Mesendoderm (in vitro differentiated cells): Measurements from ENCODE around the gene FLT3.
A peak's percentile ranks its signal among the peaks of the same experiment; 100 is the strongest.

Source experiments
- DNase-seq: peaks from one replicate; pipeline ENCODE4 v3.0.0; 2013
- H2AK5ac ChIP-seq: 2 replicates; pipeline ENCODE4 v1.6.1; 2013; ENCODE audit warnings: low read length, inconsistent platforms
- H2BK120ac ChIP-seq: 2 replicates; pipeline ENCODE4 v1.6.1; 2013; ENCODE audit warnings: low read depth, mild to moderate bottlenecking, low read length, moderate library complexity, mixed read lengths
- H2BK15ac ChIP-seq: replicated peaks from 2 replicates; pipeline ENCODE4 v1.6.1; 2013; ENCODE audit warnings: low read depth, mild to moderate bottlenecking, moderate library complexity
- H2BK5ac ChIP-seq: 2 replicates; pipeline ENCODE4 v1.6.1; 2013; ENCODE audit warnings: low read length, inconsistent platforms
- H3K18ac ChIP-seq: 2 replicates; pipeline ENCODE4 v1.6.1; 2013; ENCODE audit warnings: mild to moderate bottlenecking, low read length, mixed read lengths
- H3K23ac ChIP-seq: one replicate; pipeline ENCODE4 v1.6.1; 2013; ENCODE audit warnings: low read length
- H3K27ac ChIP-seq: 2 replicates; pipeline ENCODE4 v1.5.1; 2013; ENCODE audit warnings: low read depth, mild to moderate bottlenecking, inconsistent platforms, low read length, moderate library complexity
- H3K27me3 ChIP-seq: 2 replicates; pipeline ENCODE4 v1.6.1; 2013; ENCODE audit warnings: low read length, control low read depth, mild to moderate bottlenecking, inconsistent platforms; ENCODE audit not compliant: insufficient read depth, poor library complexity
- H3K36me3 ChIP-seq: 2 replicates; pipeline ENCODE4 v1.6.1; 2013; ENCODE audit warnings: low read length, inconsistent platforms; ENCODE audit not compliant: control insufficient read depth, insufficient read depth
- H3K4ac ChIP-seq: one replicate; pipeline ENCODE4 v1.6.1; 2013; ENCODE audit warnings: low read depth, mild to moderate bottlenecking, low read length, moderate library complexity
- H3K4me1 ChIP-seq: 2 replicates; pipeline ENCODE4 v1.6.1; 2013; ENCODE audit warnings: low read depth, low read length, inconsistent platforms; ENCODE audit not compliant: control insufficient read depth
- H3K4me2 ChIP-seq: 2 replicates; pipeline ENCODE4 v1.6.1; 2013; ENCODE audit warnings: low read length
- H3K4me3 ChIP-seq: 2 replicates; pipeline ENCODE4 v1.5.1; 2013; ENCODE audit warnings: mild to moderate bottlenecking, low read length
- H3K56ac ChIP-seq: one replicate; pipeline ENCODE4 v1.6.1; 2013; ENCODE audit warnings: low read length
- H3K79me1 ChIP-seq: 2 replicates; pipeline ENCODE4 v1.6.1; 2013; ENCODE audit warnings: low read length, inconsistent platforms
- H3K79me2 ChIP-seq: 2 replicates; pipeline ENCODE4 v1.6.1; 2013; ENCODE audit warnings: mild to moderate bottlenecking, low read length; ENCODE audit not compliant: control insufficient read depth, insufficient read depth
- H3K9ac ChIP-seq: 2 replicates; pipeline ENCODE4 v1.6.1; 2013; ENCODE audit warnings: low read length, inconsistent platforms
- H4K5ac ChIP-seq: one replicate; pipeline ENCODE4 v1.6.1; 2013; ENCODE audit warnings: low read length
- H4K8ac ChIP-seq: one replicate; pipeline ENCODE4 v1.6.1; 2013; ENCODE audit warnings: low read depth, mild to moderate bottlenecking, control low read depth, low read length, moderate library complexity
- WGBS: extraction: QIAGEN DNeasy Blood & Tissue Kit; methylation state at CpG from one replicate; pipeline ENCODE4 v1.1.7; 2013; ENCODE audit warnings: low lambda C conversion rate, missing lambda C conversion rate; ENCODE audit not compliant: insufficient coverage; ENCODE audit errors: extremely low coverage; 5-methylcytosine and 5-hydroxymethylcytosine counted together

Gene FLT3

GRCh38 chr13:28022848-28023518 is 77.4 kb downstream of the FLT3 start:
- Histone ChIP-seq H2BK5ac (no peak overlapping the region), H3K4me1 (peaks cover 6% of the 10 kb centered on the region), H3K4ac (no peak overlapping the region), H4K5ac (no peak overlapping the region), H3K27ac (no peak overlapping the region), H3K79me1 (no peaks in the 10 kb centered on the region), H3K79me2 (no peaks in the 10 kb centered on the region), H3K4me2 (no peak overlapping the region), H2BK120ac (no peak overlapping the region), H3K27me3 (no peaks in the 10 kb centered on the region), H2BK15ac (no peak overlapping the region), H3K18ac (no peak overlapping the region), H3K36me3 (no peaks in the 10 kb centered on the region), H3K56ac (peak overlapping the region; percentile 81), H3K9ac (no peak overlapping the region), H3K23ac (no peak overlapping the region), H3K4me3 (no peak overlapping the region), H4K8ac (no peak overlapping the region), H2AK5ac (no peak overlapping the region)
- DNase-seq: peak; percentile 64
- no CpG with 5 or more reads among the region's 9 CpGs for WGBS

GRCh38 chr13:28014301-28014700 is 86.1 kb downstream of the FLT3 start:
- Histone ChIP-seq H2BK120ac (no peak overlapping the region), H3K23ac (no peak overlapping the region), H3K27me3 (no peaks in the 10 kb centered on the region), H3K56ac (no peak overlapping the region), H3K4me3 (no peak overlapping the region), H3K9ac (no peak overlapping the region), H3K18ac (no peak overlapping the region), H3K4me1 (no peaks in the 10 kb centered on the region), H3K27ac (no peak overlapping the region), H3K4me2 (no peak overlapping the region), H2AK5ac (no peak overlapping the region), H4K8ac (no peak overlapping the region), H4K5ac (no peak overlapping the region), H3K36me3 (no peaks in the 10 kb centered on the region), H3K79me1 (no peaks in the 10 kb centered on the region), H2BK5ac (no peak overlapping the region), H2BK15ac (no peak overlapping the region), H3K4ac (no peak overlapping the region), H3K79me2 (no peaks in the 10 kb centered on the region)
- DNase-seq: no peak
- WGBS: no CpG with 5 or more reads among the region's 3 CpGs

- no peaks in the 10 kb centered on the region for H3K27me3 ChIP-seq
Measured at GRCh38 chr13:28013482-28013881, 86.9 kb downstream of the FLT3 start.

GRCh38 chr13:28012896-28013295 is 87.5 kb downstream of the FLT3 start:
- Histone ChIP-seq H3K27me3 (no peaks in the 10 kb centered on the region), H3K27ac (no peak overlapping the region), H3K4me3 (no peak overlapping the region), H3K4me1 (no peaks in the 10 kb centered on the region), H4K8ac (no peak overlapping the region), H3K4me2 (no peak overlapping the region), H2BK15ac (no peak overlapping the region), H3K79me2 (no peaks in the 10 kb centered on the region), H2BK120ac (no peak overlapping the region), H2AK5ac (no peak overlapping the region), H3K79me1 (no peaks in the 10 kb centered on the region), H3K4ac (no peak overlapping the region), H4K5ac (no peak overlapping the region), H3K9ac (no peak overlapping the region), H2BK5ac (no peak overlapping the region), H3K23ac (no peak overlapping the region), H3K36me3 (no peaks in the 10 kb centered on the region), H3K56ac (no peak overlapping the region), H3K18ac (no peak overlapping the region)
- DNase-seq: no peak

More at GRCh38 chr13:28013482-28013881, 86.9 kb downstream of the FLT3 start:
- Histone ChIP-seq H2BK5ac (no peak overlapping the region), H3K79me1 (no peaks in the 10 kb centered on the region), H2BK120ac (no peak overlapping the region), H4K5ac (no peak overlapping the region), H2AK5ac (no peak overlapping the region), H3K4me3 (no peak overlapping the region), H3K4me1 (no peaks in the 10 kb centered on the region), H3K9ac (no peak overlapping the region), H3K4me2 (no peak overlapping the region), H3K36me3 (no peaks in the 10 kb centered on the region), H4K8ac (no peak overlapping the region), H3K27ac (no peak overlapping the region), H3K79me2 (no peaks in the 10 kb centered on the region), H3K4ac (no peak overlapping the region), H3K56ac (no peak overlapping the region), H3K18ac (no peak overlapping the region), H3K23ac (no peak overlapping the region), H2BK15ac (no peak overlapping the region)
- no CpG with 5 or more reads among the region's 1 CpG for WGBS
- DNase-seq: no peak

GRCh38 chr13:28012383-28012782 is 88.0 kb downstream of the FLT3 start:
- H4K5ac ChIP-seq: no peak overlapping the region
- no peak overlapping the region for H2BK5ac ChIP-seq
- no peak for DNase-seq
- H3K18ac ChIP-seq: no peak overlapping the region
- no peaks in the 10 kb centered on the region for H3K79me1 ChIP-seq
- no peak overlapping the region for H3K56ac ChIP-seq
- no peak overlapping the region for H3K4me3 ChIP-seq
- H2BK120ac ChIP-seq: no peak overlapping the region
- H3K4ac ChIP-seq: no peak overlapping the region
- no peak overlapping the region for H3K27ac ChIP-seq
- H3K4me2 ChIP-seq: no peak overlapping the region
- no peak overlapping the region for H2AK5ac ChIP-seq
- no peak overlapping the region for H3K9ac ChIP-seq
- WGBS: no CpG with 5 or more reads among the region's 4 CpGs
- H3K23ac ChIP-seq: no peak overlapping the region
- no peaks in the 10 kb centered on the region for H3K36me3 ChIP-seq
- no peak overlapping the region for H4K8ac ChIP-seq
- no peak overlapping the region for H2BK15ac ChIP-seq
- H3K79me2 ChIP-seq: no peaks in the 10 kb centered on the region
- no peaks in the 10 kb centered on the region for H3K4me1 ChIP-seq
- H3K27me3 ChIP-seq: no peaks in the 10 kb centered on the region

- no CpG with 5 or more reads among the region's 5 CpGs for WGBS
- H3K18ac ChIP-seq: no peak overlapping the region
Measured at GRCh38 chr13:28010046-28010445, 90.3 kb downstream of the FLT3 start.

More at GRCh38 chr13:28010046-28010445, 90.3 kb downstream of the FLT3 start:
- Histone ChIP-seq H3K79me2 (no peaks in the 10 kb centered on the region), H2BK5ac (no peak overlapping the region), H2BK120ac (no peak overlapping the region), H4K8ac (no peak overlapping the region), H3K36me3 (no peaks in the 10 kb centered on the region), H3K23ac (no peak overlapping the region), H3K56ac (no peak overlapping the region), H3K79me1 (no peaks in the 10 kb centered on the region), H3K4me2 (no peak overlapping the region), H2BK15ac (no peak overlapping the region), H3K27me3 (no peaks in the 10 kb centered on the region), H3K4me1 (no peaks in the 10 kb centered on the region), H3K27ac (no peak overlapping the region), H4K5ac (no peak overlapping the region), H3K9ac (no peak overlapping the region), H2AK5ac (no peak overlapping the region), H3K4ac (no peak overlapping the region), H3K4me3 (no peak overlapping the region)
- no peak for DNase-seq
